GM03348 (cell line): ENCODE results near the gene GPR17.

Experiments
- DNase-seq: peaks from one replicate; pipeline ENCODE4 v3.0.0; 2012; ENCODE audit warnings: low spot score

GPR17 gene

GRCh38 chr2:127645395-127646291 lies at the start of gene GPR17:
TSS of gene GPR17 (plus strand) at chr2:127646153. CDS start at chr2:127650736, 4,583 bp downstream.
- no peak for DNase-seq

GRCh38 chr2:127596311-127597045 lies 49.5 kb upstream of the GPR17 start:
- no peak for DNase-seq

GRCh38 chr2:127597046-127597983 lies 48.6 kb upstream of the GPR17 start:
- DNase-seq, result no peak

GRCh38 chr2:127597984-127598380 lies 48.0 kb upstream of the GPR17 start:
- no peak for DNase-seq

GRCh38 chr2:127598711-127599110 lies 47.2 kb upstream of the GPR17 start:
- DNase-seq, result no peak

GRCh38 chr2:127599211-127599610 lies 46.7 kb upstream of the GPR17 start:
- no peak for DNase-seq

GRCh38 chr2:127604986-127605385 lies 41.0 kb upstream of the GPR17 start:
- no peak for DNase-seq

GRCh38 chr2:127605691-127606263 lies 40.2 kb upstream of the GPR17 start:
- DNase-seq, result no peak

GRCh38 chr2:127606625-127607398 lies 39.1 kb upstream of the GPR17 start:
- no peak for DNase-seq

- no peak for DNase-seq
Observed at GRCh38 chr2:127607399-127607908, 38.5 kb upstream of the GPR17 start.

GRCh38 chr2:127608061-127609030 lies 37.6 kb upstream of the GPR17 start:
- no peak for DNase-seq

- no peak for DNase-seq
Observed at GRCh38 chr2:127609031-127609751, 36.8 kb upstream of the GPR17 start.

GRCh38 chr2:127609818-127610217 lies 36.1 kb upstream of the GPR17 start:
- no peak for DNase-seq

- DNase-seq, result no peak
Observed at GRCh38 chr2:127610561-127610960, 35.4 kb upstream of the GPR17 start.

GRCh38 chr2:127611076-127611925 lies 34.7 kb upstream of the GPR17 start:
- DNase-seq, result no peak

GRCh38 chr2:127612111-127612822 lies 33.7 kb upstream of the GPR17 start:
- no peak for DNase-seq

- no peak for DNase-seq
Observed at GRCh38 chr2:127614246-127614645, 31.7 kb upstream of the GPR17 start.
